ENCODE results near the gene PGAP1.

GRCh38 chr2:196957442-196957841 lies 30.9 kb upstream of the PGAP1 start:
- TF ChIP-seq CTCF (IDR thresholded peaks at IDR 0.05) (no peak), REST (IDR thresholded peaks at IDR 0.05; ENCODE audit: insufficient read depth in 1 of 2, low read depth in 2 of 2, low read length in 1 of 2) (no peak), POLR2AphosphoS5 (IDR thresholded peaks at IDR 0.05; ENCODE audit: low read depth, low read length) (no peak), SIN3A (IDR thresholded peaks at IDR 0.05; ENCODE audit: borderline replicate concordance, insufficient read depth, low read depth, low read length) (no peak)
